ENCODE measurements around the gene QRICH1.

The QRICH1 gene

DNA sequence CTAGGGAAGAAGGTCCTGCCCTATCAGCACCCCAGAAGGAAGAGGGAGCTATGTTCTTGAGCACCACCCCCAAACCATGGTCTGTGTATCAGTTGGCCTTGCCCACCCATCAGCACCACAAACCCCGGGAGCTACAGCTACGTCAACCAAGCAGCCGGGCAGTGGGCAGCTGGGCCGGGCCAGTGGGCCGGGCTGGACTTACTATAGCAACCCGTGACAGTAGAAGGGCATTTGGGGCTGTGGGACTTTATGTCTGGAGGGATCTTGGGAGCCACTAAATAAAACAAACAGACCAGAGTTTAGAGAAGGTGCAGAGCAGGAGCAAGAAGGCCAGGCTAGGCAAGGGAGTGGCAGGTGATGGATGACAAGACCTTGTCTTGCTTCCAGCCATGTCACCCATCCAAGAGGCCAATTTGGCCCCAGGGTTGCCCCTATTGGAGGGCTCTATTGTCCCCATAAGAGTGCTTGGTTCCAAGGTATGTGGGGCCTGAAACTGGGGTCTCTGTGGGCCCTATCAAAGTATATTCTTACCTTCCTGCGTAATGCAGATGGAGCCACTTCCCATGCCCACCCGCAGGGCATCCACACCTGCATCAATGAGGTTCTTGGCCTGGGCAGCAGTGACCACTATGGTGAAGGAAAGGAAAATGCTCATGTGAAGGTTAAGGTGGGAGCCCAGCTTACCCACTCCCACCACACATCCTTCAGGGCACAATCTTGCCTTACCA is 67.9 kb downstream of the QRICH1 start:
- peaks cover 35 to 51% of the 10 kb centered on the region in 2 donors for H3K36me3 ChIP-seq (ENCODE audit: control insufficient read depth in 2 of 2, insufficient read depth in 2 of 2, low read length in 2 of 2)
- no peak overlapping the region for H3K27ac ChIP-seq (ENCODE audit: low read depth in 2 of 2, low read length in 2 of 2)
- H3K9ac ChIP-seq (ENCODE audit: low read depth in 1 of 2, low read length in 2 of 2): no peak overlapping the region
- no peaks in the 10 kb centered on the region for H3K9me3 ChIP-seq (ENCODE audit: control insufficient read depth in 2 of 2, low read length in 2 of 2)
- peaks cover 19 to 28% of the 10 kb centered on the region in 2 donors for H3K4me1 ChIP-seq (ENCODE audit: control insufficient read depth in 2 of 2, insufficient read depth in 2 of 2, low read length in 2 of 2)
- H3K4me3 ChIP-seq (ENCODE audit: low read length in 2 of 2): no peak overlapping the region
- no peaks in the 10 kb centered on the region for H3K27me3 ChIP-seq (ENCODE audit: control insufficient read depth in 2 of 2, insufficient read depth in 2 of 2, low read length in 2 of 2)

DNA sequence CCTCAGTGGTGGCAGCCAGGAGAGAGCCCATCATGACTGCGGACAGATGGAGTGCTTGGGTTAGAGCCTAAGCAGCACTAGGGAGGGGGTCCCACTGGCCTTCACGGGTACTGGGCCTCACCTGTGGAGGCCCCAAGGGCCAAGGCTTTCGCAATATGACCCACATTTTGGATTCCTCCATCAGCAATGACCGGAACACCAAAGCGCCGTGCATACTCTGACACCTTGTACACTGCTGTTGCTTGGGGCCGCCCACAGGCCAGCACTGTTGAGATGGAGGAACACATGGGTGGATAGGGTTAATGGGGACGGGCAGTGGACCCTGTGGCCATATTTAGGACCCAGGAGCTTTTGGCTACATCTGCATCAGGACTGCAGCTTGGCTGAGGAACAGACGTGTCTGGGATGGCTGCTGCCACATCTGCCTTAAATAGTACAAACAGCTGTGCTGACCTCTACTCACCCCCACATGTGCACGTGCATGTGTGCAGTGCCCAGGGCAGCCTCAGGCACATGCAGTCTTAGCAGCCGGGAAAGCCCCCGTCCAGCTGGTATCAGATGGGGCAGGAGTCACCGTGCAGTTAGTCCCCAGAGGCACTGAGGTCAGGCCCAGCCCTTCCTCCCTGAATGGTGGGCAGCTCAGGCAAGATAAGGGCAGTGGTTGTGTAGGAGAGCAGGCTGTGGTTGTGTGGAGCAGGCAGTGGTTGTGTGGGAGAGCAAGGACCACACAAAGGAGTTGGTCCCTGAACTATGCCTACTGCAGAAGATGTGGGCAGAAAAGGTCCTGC is 68.7 kb downstream of the QRICH1 start:
- Histone ChIP-seq H3K4me1 (ENCODE audit: control insufficient read depth in 2 of 2, insufficient read depth in 2 of 2, low read length in 2 of 2) (peaks cover 24 to 31% of the 10 kb centered on the region in 2 donors), H3K27ac (ENCODE audit: low read depth in 2 of 2, low read length in 2 of 2) (no peak overlapping the region), H3K36me3 (ENCODE audit: control insufficient read depth in 2 of 2, insufficient read depth in 2 of 2, low read length in 2 of 2) (peaks cover 29 to 46% of the 10 kb centered on the region in 2 donors), H3K9me3 (ENCODE audit: control insufficient read depth in 2 of 2, low read length in 2 of 2) (no peaks in the 10 kb centered on the region), H3K27me3 (ENCODE audit: control insufficient read depth in 2 of 2, insufficient read depth in 2 of 2, low read length in 2 of 2) (no peaks in the 10 kb centered on the region), H3K4me3 (ENCODE audit: low read length in 2 of 2) (no peak overlapping the region), H3K9ac (ENCODE audit: low read depth in 1 of 2, low read length in 2 of 2) (no peak overlapping the region)

DNA sequence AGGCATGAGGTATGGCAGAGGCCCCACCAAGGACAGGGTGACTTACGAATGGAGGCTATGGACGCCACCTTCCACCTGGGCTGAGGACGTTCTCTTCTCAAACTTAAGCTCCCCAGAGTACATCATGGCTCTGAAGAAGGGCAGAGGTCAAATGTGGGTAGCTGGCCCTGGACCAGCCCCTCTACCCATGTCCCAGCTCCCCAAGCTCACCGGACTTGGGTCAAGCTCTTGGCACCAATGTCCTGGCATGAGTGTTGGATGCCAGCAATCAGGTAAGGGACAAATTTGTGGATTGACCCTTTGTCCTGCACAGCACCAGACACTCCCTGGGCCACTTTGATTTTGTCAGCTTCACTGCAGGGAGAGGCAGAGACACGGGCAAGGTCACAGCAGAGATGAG is 69.4 kb downstream of the QRICH1 start:
- Histone ChIP-seq H3K27ac (ENCODE audit: low read depth in 2 of 2, low read length in 2 of 2) (no peak overlapping the region), H3K36me3 (ENCODE audit: control insufficient read depth in 2 of 2, insufficient read depth in 2 of 2, low read length in 2 of 2) (peaks cover 29 to 43% of the 10 kb centered on the region in 2 donors), H3K9me3 (ENCODE audit: control insufficient read depth in 2 of 2, low read length in 2 of 2) (no peaks in the 10 kb centered on the region)

DNA sequence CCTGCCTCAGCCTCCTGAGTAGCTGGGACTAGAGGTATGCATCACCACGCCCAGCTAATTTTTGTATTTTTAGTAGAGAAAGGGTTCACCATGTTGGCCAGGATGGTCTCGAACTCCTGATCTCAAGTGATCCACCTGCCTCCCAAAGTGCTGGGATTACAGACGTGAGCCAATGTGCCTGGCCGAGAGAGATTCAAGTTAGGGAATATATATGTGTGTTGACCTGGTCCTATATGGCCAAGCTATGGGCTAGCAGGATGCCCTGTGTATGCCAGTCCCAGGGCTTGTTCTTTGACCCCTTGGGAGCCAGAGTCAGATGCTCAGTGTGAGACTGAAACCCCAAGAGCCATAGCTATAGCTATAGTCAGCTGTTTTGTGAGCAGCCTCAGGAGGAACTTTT is 70.1 kb downstream of the QRICH1 start:
- no peak overlapping the region for H3K9ac ChIP-seq (ENCODE audit: low read depth in 1 of 2, low read length in 2 of 2)
- peaks cover 25 to 34% of the 10 kb centered on the region in 2 donors for H3K4me1 ChIP-seq (ENCODE audit: control insufficient read depth in 2 of 2, insufficient read depth in 2 of 2, low read length in 2 of 2)
- no peaks in the 10 kb centered on the region for H3K27me3 ChIP-seq (ENCODE audit: control insufficient read depth in 2 of 2, insufficient read depth in 2 of 2, low read length in 2 of 2)
- H3K36me3 ChIP-seq (ENCODE audit: control insufficient read depth in 2 of 2, insufficient read depth in 2 of 2, low read length in 2 of 2): peaks cover 29 to 43% of the 10 kb centered on the region in 2 donors
- H3K9me3 ChIP-seq (ENCODE audit: control insufficient read depth in 2 of 2, low read length in 2 of 2): no peaks in the 10 kb centered on the region
- H3K4me3 ChIP-seq (ENCODE audit: low read length in 2 of 2): no peak overlapping the region
- no peak overlapping the region for H3K27ac ChIP-seq (ENCODE audit: low read depth in 2 of 2, low read length in 2 of 2)

More for the DNA sequence above, 69.4 kb downstream of the QRICH1 start:
- H3K4me3 ChIP-seq (ENCODE audit: low read length in 2 of 2): no peak overlapping the region
- H3K27me3 ChIP-seq (ENCODE audit: control insufficient read depth in 2 of 2, insufficient read depth in 2 of 2, low read length in 2 of 2): no peaks in the 10 kb centered on the region
- peaks cover 30 to 32% of the 10 kb centered on the region in 2 donors for H3K4me1 ChIP-seq (ENCODE audit: control insufficient read depth in 2 of 2, insufficient read depth in 2 of 2, low read length in 2 of 2)
- no peak overlapping the region for H3K9ac ChIP-seq (ENCODE audit: low read depth in 1 of 2, low read length in 2 of 2)

DNA sequence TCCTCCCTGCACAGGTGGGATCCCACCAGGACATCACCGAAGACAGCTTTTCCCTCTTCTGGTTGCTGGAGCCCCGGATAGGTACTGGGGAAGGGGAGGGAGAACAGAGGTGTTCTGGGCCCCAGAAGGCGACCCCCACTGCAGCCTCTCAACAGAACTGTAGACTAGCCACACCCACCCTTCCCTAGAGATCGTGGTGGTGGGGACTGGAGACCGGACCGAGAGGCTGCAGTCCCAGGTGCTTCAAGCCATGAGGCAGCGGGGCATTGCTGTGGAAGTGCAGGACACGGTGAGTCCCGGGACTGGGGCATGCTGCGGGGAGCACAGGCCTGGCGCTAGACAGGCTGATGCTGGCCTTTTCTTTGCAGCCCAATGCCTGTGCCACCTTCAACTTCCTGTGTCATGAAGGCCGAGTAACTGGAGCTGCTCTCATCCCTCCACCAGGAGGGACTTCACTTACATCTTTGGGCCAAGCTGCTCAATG is 71.1 kb downstream of the QRICH1 start:
- peaks cover 18 to 28% of the 10 kb centered on the region in 2 donors for H3K4me1 ChIP-seq (ENCODE audit: control insufficient read depth in 2 of 2, insufficient read depth in 2 of 2, low read length in 2 of 2)
- peaks cover 29 to 43% of the 10 kb centered on the region in 2 donors for H3K36me3 ChIP-seq (ENCODE audit: control insufficient read depth in 2 of 2, insufficient read depth in 2 of 2, low read length in 2 of 2)
- H3K27me3 ChIP-seq (ENCODE audit: control insufficient read depth in 2 of 2, insufficient read depth in 2 of 2, low read length in 2 of 2): no peaks in the 10 kb centered on the region
- H3K9ac ChIP-seq (ENCODE audit: low read depth in 1 of 2, low read length in 2 of 2): peak overlapping the region; percentile 91 to 99
- H3K9me3 ChIP-seq (ENCODE audit: control insufficient read depth in 2 of 2, low read length in 2 of 2): no peaks in the 10 kb centered on the region
- H3K4me3 ChIP-seq (ENCODE audit: low read length in 2 of 2): peak overlapping the region; percentile 82 to 95
- H3K27ac ChIP-seq (ENCODE audit: low read depth in 2 of 2, low read length in 2 of 2): peak overlapping the region; percentile 100

DNA sequence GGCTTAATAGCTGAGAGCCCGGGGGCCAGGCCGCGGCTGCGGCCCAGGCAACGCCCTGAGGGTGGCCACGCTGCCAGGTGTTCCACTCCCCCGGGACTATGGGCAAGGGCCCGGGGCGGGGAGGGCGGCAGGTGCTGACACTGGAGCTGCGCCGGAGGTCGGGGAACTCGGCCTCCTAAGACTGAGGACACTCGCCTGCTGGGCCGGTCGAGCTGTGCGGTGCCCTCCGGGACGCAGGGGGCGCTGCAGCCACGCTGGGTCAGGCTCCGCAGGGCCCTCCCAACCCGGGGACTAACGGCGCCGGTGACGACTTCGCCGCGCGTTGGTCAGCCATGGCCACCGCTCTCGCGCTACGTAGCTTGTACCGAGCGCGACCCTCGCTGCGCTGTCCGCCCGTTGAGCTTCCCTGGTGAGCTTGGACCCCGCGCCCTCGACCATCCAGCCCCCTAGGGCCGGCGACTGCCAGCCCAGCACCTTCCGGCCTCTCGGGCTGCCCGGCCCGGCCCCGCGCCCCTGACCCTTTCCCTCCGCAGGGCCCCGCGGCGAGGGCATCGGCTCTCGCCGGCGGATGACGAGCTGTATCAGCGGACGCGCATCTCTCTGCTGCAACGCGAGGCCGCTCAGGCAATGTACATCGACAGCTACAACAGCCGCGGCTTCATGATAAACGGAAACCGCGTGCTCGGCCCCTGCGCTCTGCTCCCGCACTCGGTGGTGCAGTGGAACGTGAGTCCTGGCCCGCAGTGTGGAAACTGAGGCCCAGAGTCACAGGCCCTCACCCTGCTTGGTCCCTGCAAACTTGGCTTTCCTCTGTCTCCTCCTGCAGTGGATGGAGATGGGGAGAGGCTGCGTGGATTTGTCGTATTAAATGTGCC is 71.8 kb downstream of the QRICH1 start, which contains the start of gene NDUFAF3:
Gene NDUFAF3 (plus strand): TSS at position 309 of the 875 bp plus-strand sequence. CDS start 24 bp downstream, at position 333.
- peaks cover 25 to 35% of the 10 kb centered on the region in 2 donors for H3K4me1 ChIP-seq (ENCODE audit: control insufficient read depth in 2 of 2, insufficient read depth in 2 of 2, low read length in 2 of 2)
- H3K27ac ChIP-seq (ENCODE audit: low read depth in 2 of 2, low read length in 2 of 2): peak within 1 kb of the TSS; percentile 100
- H3K9ac ChIP-seq (ENCODE audit: low read depth in 1 of 2, low read length in 2 of 2): peak within 1 kb of the TSS; percentile 96 to 99

DNA sequence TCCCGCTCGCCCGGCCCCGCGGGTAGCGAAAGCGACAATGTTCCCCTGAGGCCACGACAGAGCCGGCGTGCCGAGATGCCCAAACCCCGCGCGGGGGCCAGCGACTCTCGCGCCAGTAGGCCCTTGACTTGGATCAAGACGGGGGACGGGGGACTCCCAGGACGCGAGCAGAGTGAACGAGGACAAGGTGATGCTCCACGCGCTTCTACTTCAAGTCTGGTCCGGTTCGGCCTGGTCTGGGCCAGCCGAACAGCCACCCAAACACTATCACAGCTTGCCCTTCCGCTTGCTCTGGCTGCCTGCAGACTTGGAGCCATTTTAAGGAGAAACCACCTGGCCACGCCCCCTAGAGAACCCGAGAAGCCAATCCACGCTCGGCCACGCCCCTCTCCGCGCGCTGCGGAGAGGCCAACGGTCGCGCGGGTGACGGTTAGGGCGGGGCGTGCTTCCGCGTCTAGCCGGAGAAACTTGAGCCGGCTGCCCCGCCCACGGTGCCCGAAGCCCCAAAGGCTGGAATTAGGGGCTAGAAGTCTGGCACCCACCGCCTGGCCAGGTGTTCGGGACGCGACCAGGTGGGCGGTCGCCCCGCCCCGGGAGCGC is 72.6 kb downstream of the QRICH1 start:
- H3K9me3 ChIP-seq (ENCODE audit: control insufficient read depth in 2 of 2, low read length in 2 of 2): no peaks in the 10 kb centered on the region
- H3K4me3 ChIP-seq (ENCODE audit: low read length in 2 of 2): peak overlapping the region; percentile 82 to 95
- peak overlapping the region; percentile 100 for H3K27ac ChIP-seq (ENCODE audit: low read depth in 2 of 2, low read length in 2 of 2)
- peaks cover 26 to 37% of the 10 kb centered on the region in 2 donors for H3K4me1 ChIP-seq (ENCODE audit: control insufficient read depth in 2 of 2, insufficient read depth in 2 of 2, low read length in 2 of 2)
- H3K36me3 ChIP-seq (ENCODE audit: control insufficient read depth in 2 of 2, insufficient read depth in 2 of 2, low read length in 2 of 2): peaks cover 25 to 33% of the 10 kb centered on the region in 2 donors
- peak overlapping the region; percentile 96 to 99 for H3K9ac ChIP-seq (ENCODE audit: low read depth in 1 of 2, low read length in 2 of 2)
- no peaks in the 10 kb centered on the region for H3K27me3 ChIP-seq (ENCODE audit: control insufficient read depth in 2 of 2, insufficient read depth in 2 of 2, low read length in 2 of 2)

More for the DNA sequence above, 71.8 kb downstream of the QRICH1 start, which contains the start of gene NDUFAF3:
- Histone ChIP-seq H3K36me3 (ENCODE audit: control insufficient read depth in 2 of 2, insufficient read depth in 2 of 2, low read length in 2 of 2) (peaks cover 29 to 37% of the 10 kb centered on the region in 2 donors), H3K9me3 (ENCODE audit: control insufficient read depth in 2 of 2, low read length in 2 of 2) (no peaks in the 10 kb centered on the region), H3K27me3 (ENCODE audit: control insufficient read depth in 2 of 2, insufficient read depth in 2 of 2, low read length in 2 of 2) (no peaks in the 10 kb centered on the region), H3K4me3 (ENCODE audit: low read length in 2 of 2) (peak within 1 kb of the TSS; percentile 82 to 95)

DNA sequence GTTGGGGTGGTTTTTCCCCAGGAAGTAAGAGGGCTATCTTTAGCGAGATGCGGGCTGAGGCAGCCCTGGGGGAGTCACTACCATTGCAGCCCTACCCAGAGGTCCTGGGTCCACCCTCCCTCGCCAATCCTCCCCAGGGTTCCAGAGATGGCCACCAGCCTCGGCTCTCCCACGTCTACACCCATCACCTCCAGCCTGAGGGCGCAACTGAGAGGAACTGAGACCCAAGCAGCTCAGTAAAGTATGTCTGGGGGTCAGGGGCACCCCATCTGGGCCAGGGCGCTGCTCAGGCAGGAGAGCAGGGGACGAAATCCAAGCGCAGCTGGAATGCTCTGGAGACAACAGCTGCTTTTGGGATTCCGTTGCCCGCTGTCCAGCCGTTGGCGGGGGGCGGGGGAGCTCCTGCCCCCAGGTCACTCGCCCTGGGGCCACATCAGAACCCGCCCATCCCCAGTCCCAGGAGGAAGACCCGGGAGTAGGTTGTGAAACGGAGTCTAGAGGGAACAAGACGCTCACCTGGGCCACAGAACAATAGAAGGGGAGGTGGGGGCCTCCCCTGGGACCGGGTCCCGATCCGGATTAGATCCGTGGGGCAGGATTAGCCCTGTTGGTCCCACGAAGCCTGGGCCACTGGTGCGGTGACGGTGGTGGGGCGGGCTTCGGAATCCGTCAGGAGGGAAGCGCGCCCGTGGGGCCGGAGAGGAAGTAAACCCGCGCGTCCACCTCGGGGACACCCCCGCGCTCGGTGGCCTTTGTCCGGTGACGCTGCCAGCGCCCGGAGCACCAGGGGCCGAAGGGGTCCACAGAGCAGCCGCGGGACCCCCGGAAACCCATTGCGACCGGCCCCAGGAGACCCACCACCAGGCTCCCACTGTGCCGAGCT is 73.3 kb downstream of the QRICH1 start:
- Histone ChIP-seq H3K9ac (ENCODE audit: low read depth in 1 of 2, low read length in 2 of 2) (peak overlapping the region; percentile 96 to 99), H3K36me3 (ENCODE audit: control insufficient read depth in 2 of 2, insufficient read depth in 2 of 2, low read length in 2 of 2) (peaks cover 28 to 33% of the 10 kb centered on the region in 2 donors), H3K27ac (ENCODE audit: low read depth in 2 of 2, low read length in 2 of 2) (peak overlapping the region; percentile 100), H3K27me3 (ENCODE audit: control insufficient read depth in 2 of 2, insufficient read depth in 2 of 2, low read length in 2 of 2) (no peaks in the 10 kb centered on the region), H3K9me3 (ENCODE audit: control insufficient read depth in 2 of 2, low read length in 2 of 2) (no peaks in the 10 kb centered on the region), H3K4me1 (ENCODE audit: control insufficient read depth in 2 of 2, insufficient read depth in 2 of 2, low read length in 2 of 2) (peaks cover 25 to 37% of the 10 kb centered on the region in 2 donors), H3K4me3 (ENCODE audit: low read length in 2 of 2) (peak overlapping the region; percentile 82 to 95)
